Stimulated activated CD4-positive, alpha-beta T cell treated with anti-CD3 and anti-CD28 coated beads, Interleukin-15, amount 100 ng/mL, for 1 hour (primary cell): ENCODE results near the gene CSNK2A3.

Experiments used
- DNase-seq, 2 donors: peaks; one replicate each; pipeline ENCODE4 v3.0.0-alpha.2; 2020; ENCODE audit warnings: low read depth in 1 of 2, low spot score in 1 of 2

CSNK2A3 gene

GRCh38 chr11:11338304-11338703 lies 14.7 kb downstream of the CSNK2A3 start:
- DNase-seq, result no peak

DNA sequence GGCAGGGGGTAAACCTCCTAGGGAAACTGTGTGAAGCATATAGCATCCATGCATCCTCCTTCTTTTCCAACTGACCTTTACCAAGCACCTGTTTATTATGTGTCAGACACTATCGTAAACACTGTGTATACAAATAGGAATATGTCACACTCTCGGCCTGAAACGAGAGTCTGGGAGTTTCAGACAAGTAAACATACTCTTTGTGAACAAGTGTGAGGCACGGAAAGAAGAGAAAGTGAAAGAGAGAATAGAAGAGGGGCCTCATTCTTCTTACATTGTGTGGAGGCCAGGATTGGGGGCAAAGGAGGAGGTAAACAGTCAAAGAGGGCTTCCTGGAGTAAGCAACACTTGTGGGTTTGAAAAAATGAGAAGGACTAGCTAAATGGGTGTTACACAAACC lies 16.4 kb downstream of the CSNK2A3 start:
- no peak for DNase-seq

- DNase-seq, result no peak
Measured at GRCh38 chr11:11335043-11335442, 18.0 kb downstream of the CSNK2A3 start.

GRCh38 chr11:11334607-11335006 lies 18.4 kb downstream of the CSNK2A3 start:
- no peak for DNase-seq

- DNase-seq, result no peak
Measured at GRCh38 chr11:11332141-11332710, 20.8 kb downstream of the CSNK2A3 start.

- no peak for DNase-seq
Measured at GRCh38 chr11:11329062-11329806, 23.8 kb downstream of the CSNK2A3 start.

DNA sequence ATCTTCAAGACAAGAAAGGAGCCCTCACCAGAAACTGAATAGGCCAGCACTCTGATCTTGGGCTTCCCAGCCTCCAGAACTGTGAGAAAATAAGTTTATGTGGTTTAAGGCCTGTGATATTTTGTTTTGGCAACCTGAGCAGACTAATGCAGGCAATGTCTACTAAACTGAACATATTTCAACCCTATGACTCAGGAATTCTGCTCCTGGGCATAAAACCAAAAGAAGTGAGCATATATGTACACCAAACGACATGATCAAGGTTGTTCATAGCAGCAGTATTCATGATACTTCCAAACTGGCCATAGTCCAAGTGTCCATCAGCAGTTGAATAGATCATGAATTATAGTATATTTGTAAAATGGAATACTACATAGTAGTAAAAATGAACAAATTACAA lies 29.0 kb downstream of the CSNK2A3 start:
- DNase-seq, result no peak

GRCh38 chr11:11322101-11322500 lies 30.9 kb downstream of the CSNK2A3 start:
- no peak for DNase-seq

GRCh38 chr11:11320825-11321224 lies 32.2 kb downstream of the CSNK2A3 start:
- no peak for DNase-seq

DNA sequence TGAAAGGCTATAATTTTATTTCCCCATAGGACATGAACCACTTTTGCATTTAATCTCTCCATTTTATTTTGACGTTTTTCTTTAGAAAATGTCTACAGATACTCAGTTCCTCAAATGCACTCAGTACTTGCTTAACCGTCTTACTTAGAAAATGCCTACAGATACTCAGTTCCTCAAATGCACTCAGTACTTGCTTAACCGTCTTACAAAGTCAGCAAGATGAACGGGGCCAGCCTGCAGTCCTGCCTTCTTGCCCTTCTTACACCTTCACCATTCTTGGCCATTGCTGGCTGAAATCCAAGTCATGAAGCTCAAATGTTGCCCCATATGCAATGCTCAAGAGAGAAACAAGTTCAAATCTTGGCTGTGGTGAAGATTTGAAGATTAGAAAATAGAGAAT lies 34.1 kb downstream of the CSNK2A3 start:
- no peak for DNase-seq

- no peak for DNase-seq
Measured at GRCh38 chr11:11318461-11318860, 34.6 kb downstream of the CSNK2A3 start.

DNA sequence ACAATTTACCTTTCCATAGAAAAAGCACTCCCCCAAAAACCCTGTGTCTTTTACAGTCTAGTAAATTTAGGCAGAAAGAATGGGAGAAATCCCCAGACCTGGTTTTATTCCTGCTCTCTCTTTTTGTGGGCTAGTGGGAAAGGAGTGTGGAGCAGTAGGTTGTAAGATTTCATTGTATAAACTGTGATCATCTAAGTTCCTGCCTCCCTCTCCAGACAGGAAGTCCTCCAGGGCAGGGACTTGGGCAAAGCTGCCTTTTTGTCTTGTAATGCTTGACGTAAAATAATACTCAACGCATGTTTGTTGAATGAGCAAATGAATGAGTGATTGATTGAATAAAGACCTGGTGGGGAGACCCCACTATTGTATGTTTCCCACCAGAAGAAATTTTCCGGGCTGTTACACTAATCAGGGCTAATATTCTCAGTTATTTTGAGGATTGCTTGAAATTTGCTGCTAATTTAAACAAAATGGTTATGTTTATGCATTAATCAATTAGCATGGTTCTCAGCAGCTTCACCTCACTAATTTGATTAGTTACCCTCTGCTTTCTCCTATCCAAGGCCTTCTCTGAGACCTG lies 36.3 kb downstream of the CSNK2A3 start:
- DNase-seq, result no peak

DNA sequence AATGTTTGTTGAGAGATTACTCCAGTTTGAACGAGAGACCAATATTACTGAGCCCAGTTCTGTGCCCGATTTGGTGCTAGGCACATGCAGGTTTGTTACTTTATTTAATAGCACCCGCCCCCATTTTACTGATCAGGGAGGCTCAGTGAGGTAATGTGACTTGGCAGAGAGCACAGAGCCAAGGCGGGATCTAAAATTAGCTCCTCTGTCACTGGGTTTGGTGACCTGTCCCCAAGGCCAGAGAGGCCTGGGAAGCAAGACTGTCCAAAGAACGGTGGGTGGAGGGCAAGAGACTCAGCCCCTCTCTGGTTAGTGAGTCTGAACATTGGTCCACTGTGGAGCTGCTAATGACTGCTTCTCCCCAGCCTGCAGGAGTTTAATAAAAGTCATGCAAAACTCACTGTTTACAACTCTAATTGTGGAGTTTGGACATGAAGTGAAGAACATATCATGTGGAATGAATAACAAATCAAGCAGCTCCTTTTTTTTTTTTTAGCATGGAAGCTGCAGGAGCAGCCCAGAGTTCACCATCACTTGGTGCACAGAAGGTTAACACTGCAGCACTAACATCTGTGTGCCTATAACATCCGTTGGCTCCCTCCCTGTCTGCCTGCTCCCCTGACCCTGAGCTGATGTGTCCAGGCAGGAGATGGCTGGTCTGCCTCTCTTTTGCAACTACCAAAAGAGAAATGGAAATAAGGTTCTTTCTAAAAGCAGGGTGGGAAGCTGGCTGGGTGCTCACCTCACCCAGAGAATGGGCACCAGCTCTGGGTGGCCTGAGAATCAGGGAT lies 39.0 kb downstream of the CSNK2A3 start:
- DNase-seq, result no peak

DNA sequence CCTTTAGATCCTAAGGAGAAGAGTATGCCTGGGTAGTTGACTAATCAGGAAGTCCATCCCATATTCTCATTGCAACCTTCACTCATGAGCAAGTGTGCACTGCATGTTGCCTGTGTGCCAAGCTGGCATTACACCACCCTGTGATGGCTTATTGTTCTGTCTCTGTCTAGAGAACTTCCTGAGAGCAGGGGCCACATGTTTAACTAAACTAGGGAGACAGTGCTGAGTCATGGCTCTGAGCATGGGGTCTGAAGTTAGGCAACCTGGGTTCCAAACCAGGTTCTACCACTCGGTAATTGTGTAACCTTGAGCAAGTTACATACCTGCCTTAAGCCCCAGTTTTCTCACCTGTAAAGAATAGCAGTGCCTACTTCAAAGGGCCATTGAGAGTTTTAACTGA lies 39.6 kb downstream of the CSNK2A3 start:
- DNase-seq, result no peak

- DNase-seq, result no peak
Measured at GRCh38 chr11:11312738-11313137, 40.3 kb downstream of the CSNK2A3 start.

DNA sequence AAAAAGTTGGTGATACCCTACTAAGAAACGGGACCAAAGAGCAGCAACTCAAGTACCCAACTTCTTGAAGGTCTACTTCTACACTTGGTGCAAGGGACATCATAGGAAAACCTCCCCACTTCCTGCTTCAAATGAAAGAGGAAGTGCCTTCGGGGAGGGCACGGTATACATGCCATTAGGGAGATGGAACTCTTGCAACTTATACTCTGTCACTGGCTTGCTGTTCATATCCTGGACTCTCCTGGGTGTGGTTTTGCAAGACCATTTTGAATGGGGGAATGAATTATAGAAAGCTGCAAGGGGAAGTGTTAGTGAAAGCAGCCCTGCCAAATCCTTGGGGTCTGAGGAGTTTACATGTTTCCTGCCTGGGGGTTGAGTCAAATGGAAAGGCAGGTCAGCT lies 41.9 kb downstream of the CSNK2A3 start:
- DNase-seq, result no peak

- DNase-seq, result no peak
Measured at GRCh38 chr11:11309906-11310305, 43.1 kb downstream of the CSNK2A3 start.

- DNase-seq, result no peak
Measured at GRCh38 chr11:11308249-11308648, 44.8 kb downstream of the CSNK2A3 start.

DNA sequence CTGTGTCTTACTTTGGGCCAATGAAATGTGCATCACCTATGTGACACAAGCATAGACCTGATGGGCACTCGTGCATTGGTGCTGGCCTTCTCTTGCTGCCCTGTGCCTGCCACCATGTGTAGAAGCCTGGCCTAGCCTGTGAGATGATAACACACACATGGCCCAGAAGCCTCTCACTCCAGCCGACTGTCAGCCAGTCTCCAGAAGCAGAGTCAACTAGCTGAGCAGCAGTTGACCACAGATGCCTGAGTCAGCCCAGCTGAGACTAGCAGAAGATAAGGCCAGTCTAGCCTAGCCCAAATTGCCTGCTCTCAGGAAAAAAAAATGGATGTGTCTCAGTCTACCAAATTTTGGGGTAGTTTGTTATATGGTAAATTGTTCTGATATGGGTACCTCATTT lies 46.2 kb downstream of the CSNK2A3 start:
- DNase-seq, result no peak

- no peak for DNase-seq
Measured at GRCh38 chr11:11304550-11304949, 48.5 kb downstream of the CSNK2A3 start.

DNA sequence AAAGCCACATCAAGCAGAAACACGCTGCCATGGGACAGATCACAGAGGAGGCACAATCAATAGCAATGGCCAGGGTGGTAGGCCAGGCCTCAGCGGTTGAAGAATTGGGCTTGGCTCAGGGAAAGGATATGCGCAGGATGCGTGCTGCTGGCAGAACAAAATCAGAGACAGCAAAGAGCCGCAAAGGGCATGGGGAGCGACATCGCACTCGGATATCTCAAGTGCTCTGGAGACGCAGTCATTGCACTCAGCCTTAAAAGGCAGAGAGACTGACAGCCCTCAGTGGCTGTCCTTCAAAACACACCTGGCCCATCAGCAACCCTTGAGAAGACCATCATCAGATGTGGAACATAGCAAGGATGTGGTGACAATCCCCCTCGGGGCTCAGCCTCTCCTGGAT lies 50.5 kb downstream of the CSNK2A3 start:
- no peak for DNase-seq
